IMR-90 (cell line): Measurements from ENCODE around the gene RIMS1.

Source experiments
- MXI1 ChIP-seq: IDR thresholded peaks from 2 replicates; pipeline ENCODE4 v1.6.1; 2012; ENCODE audit warnings: low read depth, mild to moderate bottlenecking, low read length, moderate library complexity, borderline replicate concordance
- TF ChIP-seq, protein P1 (sequence below): conservative IDR thresholded peaks from 2 replicates; pipeline ENCODE4 v1.5.1; 2012; ENCODE audit warnings: mild to moderate bottlenecking, low read depth, low read length, improper control_type of control experiment

DNA sequence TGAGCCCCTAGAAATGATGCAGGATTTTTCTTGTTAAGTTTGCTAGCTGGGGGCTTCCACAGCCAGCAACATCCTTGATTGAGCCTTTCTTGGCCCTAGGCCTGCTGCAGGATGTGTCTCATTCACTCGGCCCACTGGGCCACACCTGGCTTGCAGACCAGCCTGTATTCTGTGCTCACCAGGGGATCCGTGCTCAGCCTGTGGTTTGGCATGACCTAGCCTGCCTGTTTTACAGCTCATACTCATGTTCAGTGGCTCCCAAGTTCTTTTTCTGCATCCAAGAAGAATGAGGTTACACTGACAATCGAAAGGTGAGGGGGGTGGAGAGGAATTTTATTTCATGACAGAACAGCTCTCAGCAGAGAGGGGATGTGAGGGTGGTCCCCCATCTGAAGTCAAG, 263.4 kb downstream of the RIMS1 start:
- TF ChIP-seq, protein P1, sequence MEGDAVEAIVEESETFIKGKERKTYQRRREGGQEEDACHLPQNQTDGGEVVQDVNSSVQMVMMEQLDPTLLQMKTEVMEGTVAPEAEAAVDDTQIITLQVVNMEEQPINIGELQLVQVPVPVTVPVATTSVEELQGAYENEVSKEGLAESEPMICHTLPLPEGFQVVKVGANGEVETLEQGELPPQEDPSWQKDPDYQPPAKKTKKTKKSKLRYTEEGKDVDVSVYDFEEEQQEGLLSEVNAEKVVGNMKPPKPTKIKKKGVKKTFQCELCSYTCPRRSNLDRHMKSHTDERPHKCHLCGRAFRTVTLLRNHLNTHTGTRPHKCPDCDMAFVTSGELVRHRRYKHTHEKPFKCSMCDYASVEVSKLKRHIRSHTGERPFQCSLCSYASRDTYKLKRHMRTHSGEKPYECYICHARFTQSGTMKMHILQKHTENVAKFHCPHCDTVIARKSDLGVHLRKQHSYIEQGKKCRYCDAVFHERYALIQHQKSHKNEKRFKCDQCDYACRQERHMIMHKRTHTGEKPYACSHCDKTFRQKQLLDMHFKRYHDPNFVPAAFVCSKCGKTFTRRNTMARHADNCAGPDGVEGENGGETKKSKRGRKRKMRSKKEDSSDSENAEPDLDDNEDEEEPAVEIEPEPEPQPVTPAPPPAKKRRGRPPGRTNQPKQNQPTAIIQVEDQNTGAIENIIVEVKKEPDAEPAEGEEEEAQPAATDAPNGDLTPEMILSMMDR: no peak
- no peak for TF ChIP-seq MXI1
